H1 (cell line): Measurements from ENCODE around the gene SLIT3. TPM values are rescaled to one million over a fixed set of nuclear protein-coding genes. Genes with fewer than 3 reads are reported as not detected.

Source experiments
- CTCF ChIA-PET: fragments of 300-600 bp; sonication (Branson Sonifier 250); formaldehyde crosslinking; loops from one replicate; lab custom pipeline; 2021; ENCODE audit not compliant: partially characterized antibody; lab: Charles Lee
- POLR2A ChIA-PET: fragments of 300-600 bp; sonication (Branson Sonifier 250); formaldehyde crosslinking; loops from one replicate; lab custom pipeline; 2021; ENCODE audit warnings: inconsistent platforms; ENCODE audit not compliant: partially characterized antibody; lab: Charles Lee
- DNase-seq, 2 experiments: peaks; one replicate each; pipeline versions ENCODE4 v3.0.0 to v3.0.0-alpha.2; 2010 to 2022; ENCODE audit warnings: low spot score in 2 of 2, low read depth in 1 of 2, mixed read lengths in 1 of 2
- FAIRE-seq: peaks from 2 replicates; lab custom pipeline; 2011; peaks lifted over from hg19 to GRCh38; lab: Jason Lieb, UNC
- H2AFZ ChIP-seq: 2 replicates; pipeline ENCODE4 v1.8.1; 2012; ENCODE audit warnings: low read length, inconsistent platforms
- H2AK5ac ChIP-seq: 2 replicates; pipeline ENCODE4 v1.6.1; 2013; ENCODE audit warnings: low read depth, low read length
- H2BK120ac ChIP-seq: replicated peaks from 2 replicates; pipeline ENCODE3; 2013; ENCODE audit warnings: low read depth, low read length, inconsistent platforms
- H2BK12ac ChIP-seq: 2 replicates; pipeline ENCODE4 v1.6.1; 2013; ENCODE audit warnings: low read depth, low read length
- H2BK15ac ChIP-seq: 2 replicates; pipeline ENCODE4 v1.6.1; 2013; ENCODE audit warnings: low read length
- H2BK20ac ChIP-seq: 2 replicates; pipeline ENCODE4 v1.6.1; 2013; ENCODE audit warnings: low read length
- H2BK5ac ChIP-seq: 2 replicates; pipeline ENCODE4 v1.6.1; 2013; ENCODE audit warnings: low read depth, low read length
- H3K14ac ChIP-seq: 2 replicates; pipeline ENCODE4 v1.6.1; 2013; ENCODE audit warnings: inconsistent platforms; ENCODE audit not compliant: insufficient read length
- H3K18ac ChIP-seq: 2 replicates; pipeline ENCODE4 v1.6.1; 2013; ENCODE audit warnings: low read length; ENCODE audit errors: extremely low read depth
- H3K23ac ChIP-seq: 2 replicates; pipeline ENCODE4 v1.6.1; 2013; ENCODE audit warnings: inconsistent platforms; ENCODE audit not compliant: insufficient read length
- H3K23me2 ChIP-seq: 2 replicates; pipeline ENCODE4 v1.6.1; 2013; ENCODE audit warnings: low read depth, low read length
- H3K27ac ChIP-seq: 2 replicates; pipeline ENCODE4 v1.6.1; 2011; ENCODE audit warnings: low read depth, low read length, inconsistent platforms
- H3K27me3 ChIP-seq, 4 experiments: replicated peaks in 1 of 4; 1 replicate in 1 of 4; 2 replicates in 3 of 4; pipeline versions ENCODE4 v1.6.1 to v1.8.1; 2011 to 2013; ENCODE audit warnings: low read length in 3 of 4, mild to moderate bottlenecking in 3 of 4, inconsistent platforms in 2 of 4, mixed read lengths in 2 of 4, moderate library complexity in 1 of 4; ENCODE audit not compliant: control insufficient read depth in 3 of 4, insufficient read depth in 3 of 4; ENCODE audit errors: extremely low read depth in 1 of 4
- H3K36me3 ChIP-seq, 4 experiments: 2 replicates each; pipeline versions ENCODE4 v1.6.1 to v1.8.1; 2011 to 2013; ENCODE audit warnings: mild to moderate bottlenecking in 4 of 4, low read length in 3 of 4, moderate library complexity in 2 of 4, control low read depth in 1 of 4, inconsistent platforms in 1 of 4; ENCODE audit not compliant: insufficient read depth in 4 of 4, control insufficient read depth in 2 of 4
- H3K4ac ChIP-seq: replicated peaks from 2 replicates; pipeline ENCODE3; 2013; ENCODE audit warnings: low read length, low read depth, mixed read lengths, inconsistent platforms; ENCODE audit not compliant: insufficient read length
- H3K4me1 ChIP-seq, 4 experiments: replicated peaks in 1 of 4; 1 replicate in 1 of 4; 2 replicates in 3 of 4; pipeline versions ENCODE4 v1.6.1 to v1.8.1; 2011 to 2013; ENCODE audit warnings: low read length in 3 of 4, inconsistent platforms in 2 of 4, mixed read lengths in 1 of 4; ENCODE audit not compliant: insufficient read depth in 4 of 4, control insufficient read depth in 3 of 4
- H3K4me2 ChIP-seq, 2 experiments: 2 replicates each; pipeline versions ENCODE4 v1.6.1 to v1.8.1; 2011 to 2013; ENCODE audit warnings: low read depth in 2 of 2, low read length in 2 of 2, control low read depth in 1 of 2, inconsistent platforms in 1 of 2, mild to moderate bottlenecking in 1 of 2; ENCODE audit not compliant: insufficient read depth in 1 of 2
- H3K4me3 ChIP-seq, 4 experiments: fragments of 200-600, 300-600 bp in 1 of 4; sonication (generic), shearing (Covaris generic), sonication (Bioruptor Twin) in 1 of 4; 2 replicates each; pipeline versions ENCODE4 v1.5.1 to v1.8.1; 2011 to 2016; ENCODE audit warnings: low read length in 4 of 4, low read depth in 3 of 4, control low read depth in 2 of 4, inconsistent platforms in 2 of 4, mild to moderate bottlenecking in 2 of 4, mixed read lengths in 1 of 4, moderate library complexity in 1 of 4; ENCODE audit not compliant: insufficient read depth in 2 of 4; ENCODE audit errors: extremely low read depth in 1 of 4
- H3K56ac ChIP-seq: replicated peaks from 2 replicates; pipeline ENCODE3; 2013; ENCODE audit warnings: low read depth, mild to moderate bottlenecking, mixed read lengths, low read length, inconsistent platforms; ENCODE audit not compliant: insufficient read length
- H3K79me1 ChIP-seq: 2 replicates; pipeline ENCODE4 v1.6.1; 2013; ENCODE audit warnings: low read depth, low read length, control low read depth
- H3K79me2 ChIP-seq, 2 experiments: 2 replicates each; pipeline versions ENCODE4 v1.6.1 to v1.8.1; 2012 to 2013; ENCODE audit warnings: low read length in 2 of 2, mild to moderate bottlenecking in 2 of 2, inconsistent platforms in 1 of 2; ENCODE audit not compliant: insufficient read depth in 2 of 2, control insufficient read depth in 1 of 2
- H3K9ac ChIP-seq, 4 experiments: replicated peaks in 1 of 4; 1 replicate in 1 of 4; 2 replicates in 3 of 4; pipeline versions ENCODE4 v1.6.1 to v1.8.1; 2011 to 2013; ENCODE audit warnings: low read depth in 3 of 4, low read length in 3 of 4, control low read depth in 2 of 4, mild to moderate bottlenecking in 2 of 4, moderate library complexity in 2 of 4, inconsistent platforms in 1 of 4; ENCODE audit errors: extremely low read depth in 1 of 4
- H3K9me3 ChIP-seq, 2 experiments: 2 replicates each; pipeline versions ENCODE4 v1.6.1 to v1.8.1; 2012 to 2013; ENCODE audit warnings: mild to moderate bottlenecking in 2 of 2, moderate library complexity in 2 of 2, control low read depth in 1 of 2, inconsistent platforms in 1 of 2, low read depth in 1 of 2, low read length in 1 of 2, mixed read lengths in 1 of 2; ENCODE audit not compliant: insufficient read depth in 2 of 2
- H4K20me1 ChIP-seq, 2 experiments: replicated peaks in 1 of 2; 2 replicates each; pipeline versions ENCODE3 to v1.8.1; 2011 to 2013; ENCODE audit warnings: inconsistent platforms in 2 of 2, low read length in 2 of 2, mild to moderate bottlenecking in 1 of 2; ENCODE audit not compliant: insufficient read depth in 2 of 2, control insufficient read depth in 1 of 2
- H4K5ac ChIP-seq: 2 replicates; pipeline ENCODE4 v1.6.1; 2013; ENCODE audit warnings: low read length, low read depth, mixed read lengths, inconsistent platforms; ENCODE audit not compliant: insufficient read length
- H4K8ac ChIP-seq: 2 replicates; pipeline ENCODE4 v1.8.0; 2013; ENCODE audit warnings: mild to moderate bottlenecking, moderate library complexity, low read length, inconsistent platforms; ENCODE audit not compliant: insufficient read depth; ENCODE audit errors: extremely low read depth
- H4K91ac ChIP-seq: replicated peaks from 2 replicates; pipeline ENCODE3; 2013; ENCODE audit warnings: low read length, mixed read lengths, inconsistent platforms; ENCODE audit not compliant: insufficient read length
- RNF2 ChIP-seq: fragments of 200-900, 300-1000 bp; sonication (generic); IDR thresholded peaks from 2 replicates; pipeline ENCODE4 v1.7.1; 2016; ENCODE audit warnings: borderline replicate concordance, low read depth, mild to moderate bottlenecking, antibody characterized with exemption, low read length; ENCODE audit not compliant: poor library complexity, severe bottlenecking; ENCODE audit errors: missing control alignments
- SIRT6 ChIP-seq: IDR thresholded peaks from one replicate; pipeline ENCODE4 v1.7.1; 2012; ENCODE audit warnings: low read length, inconsistent platforms
- TCF12 ChIP-seq: IDR thresholded peaks from 2 replicates; pipeline ENCODE4 v1.6.1; 2011; ENCODE audit warnings: low read depth, mild to moderate bottlenecking, low read length
- WGBS, 2 experiments: shearing (Covaris generic) in 1 of 2; methylation state at CpG; one replicate each; pipeline versions ENCODE4 v1.1.6 to v1.1.7; 2013 to 2015; ENCODE audit warnings: low lambda C conversion rate in 2 of 2, mixed read lengths in 2 of 2, inconsistent platforms in 1 of 2, low coverage in 1 of 2, missing lambda C conversion rate in 1 of 2; ENCODE audit not compliant: insufficient replicate concordance in 2 of 2, insufficient coverage in 1 of 2, insufficient read length in 1 of 2; ENCODE audit errors: extremely low coverage in 1 of 2, missing lambda C conversion rate in 1 of 2; 5-methylcytosine and 5-hydroxymethylcytosine counted together
- polyA plus RNA-seq, 7 experiments: library from polyadenylated mRNA; depleted of rRNA in 3 of 7; stranded (reverse) in 5 of 7; unstranded in 2 of 7; fragments of >200 nt in 5 of 7; fragments of 200-250 nt in 2 of 7; gene quantifications; 1 replicate in 5 of 7; 2 replicates in 1 of 7; 4 replicates in 1 of 7; pipeline versions ENCODE4 v1.2.1 to v1.2.3, GENCODE V29; 2011 to 2013; ENCODE audit warnings: missing spikeins in 2 of 7, mixed read lengths in 2 of 7
- total RNA-seq: library from RNA; stranded (reverse); fragmentation: NEBNext Ultra II Directional; extraction: Animal tissue kit (Norgen Biotek cat#: 25700); gene quantifications from 2 replicates; pipeline ENCODE4 v1.2.1, GENCODE V29; 2021

The SLIT3 gene
- total and polyA plus RNA-seq, 2 of the 8 experiments (the other 6 are each of a cell fraction or from before 2014, with no cell fraction given): 1.1 to 1.2 TPM

GRCh38 chr5:168978015-168978414 is 322.9 kb downstream of the SLIT3 start:
- H3K18ac ChIP-seq: no peak overlapping the region; the same call in 1 of the 2 replicates
- FAIRE-seq: no peak
- H4K8ac ChIP-seq: no peak overlapping the region
- no peaks in the 10 kb centered on the region for H3K27me3 ChIP-seq
- no peak overlapping the region for H3K14ac ChIP-seq
- no peaks in the 10 kb centered on the region for H3K36me3 ChIP-seq
- H3K79me1 ChIP-seq: no peaks in the 10 kb centered on the region
- no peak overlapping the region for H3K9ac ChIP-seq
- H3K23ac ChIP-seq: no peak overlapping the region
- ChIA-PET POLR2A (no interaction called here), CTCF (interaction anchor here (1.3 kb wide), 2 partner anchors 9 to 604 kb away, joined by 3 to 6 read pairs; no protein-coding TSS in a partner anchor)
- no peak overlapping the region for H2BK15ac ChIP-seq
- no peak overlapping the region for H2AFZ ChIP-seq
- H3K56ac ChIP-seq: no peak overlapping the region
- H3K27ac ChIP-seq: no peak overlapping the region
- WGBS, 2 experiments: 92% methylated on average over 3 of the region's 3 CpGs; no CpG with 5 or more reads in 1 of the 2 experiments
- H3K4ac ChIP-seq: no peak overlapping the region
- TF ChIP-seq SIRT6: no peak
- TF ChIP-seq RNF2: no peak
- no peak for TF ChIP-seq TCF12
- H2AK5ac ChIP-seq: no peak overlapping the region
- H3K79me2 ChIP-seq: no peaks in the 10 kb centered on the region
- H3K4me1 ChIP-seq: peaks cover 0 to 9% (median 3%) of the 10 kb centered on the region in 4 experiments; a peak in 2 of 7 replicates
- no peak overlapping the region for H3K4me3 ChIP-seq
- no peak overlapping the region for H2BK120ac ChIP-seq
- no peak for DNase-seq
- no peak overlapping the region for H2BK20ac ChIP-seq
- no peak overlapping the region for H2BK12ac ChIP-seq
- no peak overlapping the region for H3K4me2 ChIP-seq
- H2BK5ac ChIP-seq: no peak overlapping the region
- no peak overlapping the region for H4K91ac ChIP-seq
- H4K20me1 ChIP-seq: no peaks in the 10 kb centered on the region
- H3K9me3 ChIP-seq: no peaks in the 10 kb centered on the region
- H3K23me2 ChIP-seq: no peaks in the 10 kb centered on the region
- H4K5ac ChIP-seq: no peak overlapping the region
